ENCODE results near the gene ALDH4A1.

The ALDH4A1 gene

GRCh38 chr1:18902523-18903290 lies at the start of gene ALDH4A1:
TSS of gene ALDH4A1 (minus strand) at chr1:18902555. CDS start at chr1:18902523, 32 bp downstream.
- peak; percentile 94 for DNase-seq

- peak; percentile 77 for DNase-seq
Observed at GRCh38 chr1:18951818-18952391, 49.5 kb upstream of the ALDH4A1 start.

- no peak for DNase-seq
Observed at GRCh38 chr1:18951416-18951815, 49.1 kb upstream of the ALDH4A1 start.

- DNase-seq, result no peak
Observed at GRCh38 chr1:18950401-18951026, 48.2 kb upstream of the ALDH4A1 start.

- DNase-seq, result no peak
Observed at GRCh38 chr1:18949686-18950400, 47.5 kb upstream of the ALDH4A1 start.

- no peak for DNase-seq
Observed at GRCh38 chr1:18948913-18949685, 46.7 kb upstream of the ALDH4A1 start.

- no peak for DNase-seq
Observed at GRCh38 chr1:18948048-18948912, 45.9 kb upstream of the ALDH4A1 start.

- DNase-seq, result no peak
Observed at GRCh38 chr1:18947570-18947969, 45.2 kb upstream of the ALDH4A1 start.

GRCh38 chr1:18946550-18947381 lies 44.4 kb upstream of the ALDH4A1 start:
- DNase-seq, result no peak

GRCh38 chr1:18945401-18945849 lies 43.1 kb upstream of the ALDH4A1 start:
- no peak for DNase-seq

GRCh38 chr1:18944810-18945209 lies 42.5 kb upstream of the ALDH4A1 start:
- no peak for DNase-seq

- DNase-seq, result no peak
Observed at GRCh38 chr1:18943914-18944572, 41.7 kb upstream of the ALDH4A1 start.

- DNase-seq, result no peak
Observed at GRCh38 chr1:18943162-18943561, 40.8 kb upstream of the ALDH4A1 start.

GRCh38 chr1:18942340-18942739 lies 40.0 kb upstream of the ALDH4A1 start:
- DNase-seq, result no peak

GRCh38 chr1:18941221-18942141 lies 39.1 kb upstream of the ALDH4A1 start:
- no peak for DNase-seq

- no peak for DNase-seq
Observed at GRCh38 chr1:18940303-18941020, 38.1 kb upstream of the ALDH4A1 start.

- no peak for DNase-seq
Observed at GRCh38 chr1:18939398-18940302, 37.3 kb upstream of the ALDH4A1 start.
